HK-2 (cell line): ENCODE measurements around the gene CYB5RL.
"Not testable (repeated sequence)": the region's sequence is repeated elsewhere in the genome, so short reads cannot be mapped to it uniquely, and the experiment has no call there.

Source experiments
- DNase-seq: peaks from one replicate; pipeline ENCODE4 v3.0.0-alpha.2; 2018; ENCODE audit not compliant: unreplicated experiment

CYB5RL gene

DNA sequence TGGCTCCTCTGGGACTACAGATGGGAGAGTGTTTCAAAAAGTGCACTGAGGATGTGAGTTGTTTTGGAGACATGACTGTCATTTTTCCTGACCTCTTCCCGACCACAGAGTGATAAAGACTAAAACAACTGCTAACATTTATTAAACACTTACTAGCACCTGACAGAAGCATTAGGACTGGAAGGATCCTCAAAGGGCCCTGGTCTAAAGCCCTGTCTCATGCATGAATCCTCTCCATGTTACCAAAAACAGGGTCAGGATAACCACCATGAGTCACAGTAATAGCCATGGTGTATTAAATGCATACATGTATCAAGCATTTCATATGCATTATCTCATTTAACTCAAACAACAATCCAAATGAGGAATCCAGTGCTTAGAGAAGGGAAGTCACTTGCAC, 11.5 kb downstream of the CYB5RL start:
- no peak for DNase-seq

DNA sequence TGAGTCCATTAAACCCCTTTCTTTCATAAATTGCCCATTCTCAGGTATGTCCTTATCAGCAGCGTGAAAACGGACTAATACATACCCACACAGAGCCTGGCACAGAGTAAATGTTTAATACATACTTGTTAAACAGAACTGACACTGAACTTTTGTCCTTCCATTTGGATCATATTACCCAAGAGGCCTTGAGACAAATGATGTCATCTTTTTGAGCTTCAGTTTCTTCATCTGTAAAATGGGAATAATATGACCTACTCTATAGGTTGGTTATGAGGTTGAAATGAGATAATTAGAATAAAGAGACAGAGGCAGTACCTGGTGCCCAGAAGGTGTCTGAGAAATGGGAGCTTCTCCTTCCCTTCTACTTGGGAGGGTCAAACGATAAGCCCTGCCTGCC, 13.8 kb downstream of the CYB5RL start:
- no peak for DNase-seq

DNA sequence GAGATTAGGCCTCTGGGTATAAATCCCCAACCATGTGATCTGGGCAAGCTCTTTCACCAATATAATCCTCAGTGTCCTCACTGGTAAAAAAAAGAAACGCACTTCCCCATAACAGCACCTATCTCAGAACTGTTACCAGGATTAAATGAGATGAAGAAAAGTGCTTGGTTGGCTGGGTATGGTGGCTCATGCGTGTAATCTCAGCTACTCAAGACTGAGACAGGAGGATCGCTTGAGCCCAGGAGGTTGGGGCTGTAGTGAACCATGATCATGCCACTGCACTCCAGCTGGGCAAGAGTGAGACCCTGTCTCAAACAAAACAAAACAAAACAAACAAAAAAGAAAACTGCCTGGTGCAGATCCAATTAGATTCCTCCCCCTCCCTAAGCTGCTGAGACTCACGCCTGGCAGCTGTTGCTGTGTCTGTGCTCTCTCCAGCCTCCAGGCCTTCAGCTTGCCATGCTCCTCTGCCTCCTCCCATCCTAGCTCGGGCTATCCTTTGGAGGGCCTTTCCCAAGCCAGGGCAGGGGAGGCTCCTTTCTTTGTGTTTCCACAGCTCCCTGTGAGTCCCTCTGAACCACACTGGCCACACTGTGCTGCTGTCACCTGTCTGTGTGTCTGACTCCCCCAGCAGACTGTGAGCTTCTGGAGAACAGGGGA, 19.0 kb downstream of the CYB5RL start:
- DNase-seq = no peak

DNA sequence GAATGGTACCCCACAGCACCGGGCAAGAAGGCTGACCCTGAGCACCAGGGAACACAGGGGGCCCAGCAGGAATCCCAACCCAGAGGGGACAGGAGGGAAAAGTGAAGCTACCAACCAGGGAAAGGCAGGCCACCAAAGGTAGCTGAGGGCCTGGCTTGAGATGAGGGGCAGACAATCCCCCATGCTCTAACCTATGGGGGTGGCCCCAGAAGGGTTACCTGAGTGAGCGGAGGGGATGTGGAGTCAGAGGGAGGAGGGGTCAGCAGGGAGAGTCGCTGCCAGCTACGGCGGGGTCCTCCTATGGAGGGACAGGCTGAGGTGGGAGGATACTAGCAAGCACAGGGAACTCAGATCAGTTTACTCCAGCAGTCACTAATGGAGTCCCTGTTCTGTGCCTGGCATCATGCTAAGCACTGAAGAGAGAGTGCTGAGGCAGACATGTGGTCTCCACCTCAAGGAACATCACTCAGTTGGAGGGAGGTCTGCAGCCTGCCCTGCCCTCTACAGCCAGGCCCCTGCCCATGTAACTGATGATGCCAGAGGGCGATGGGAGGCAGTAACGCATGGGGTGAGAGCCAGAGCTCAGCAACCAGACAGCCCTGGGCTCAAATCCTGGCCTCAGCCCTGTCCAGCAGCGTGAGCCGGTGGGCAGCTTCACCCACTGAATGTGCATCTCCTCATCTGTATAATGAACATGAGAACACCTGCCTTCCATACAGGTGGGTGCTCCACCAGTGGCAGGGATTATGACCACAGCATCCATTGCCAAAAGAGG, 21.3 kb downstream of the CYB5RL start:
- DNase-seq = no peak

DNA sequence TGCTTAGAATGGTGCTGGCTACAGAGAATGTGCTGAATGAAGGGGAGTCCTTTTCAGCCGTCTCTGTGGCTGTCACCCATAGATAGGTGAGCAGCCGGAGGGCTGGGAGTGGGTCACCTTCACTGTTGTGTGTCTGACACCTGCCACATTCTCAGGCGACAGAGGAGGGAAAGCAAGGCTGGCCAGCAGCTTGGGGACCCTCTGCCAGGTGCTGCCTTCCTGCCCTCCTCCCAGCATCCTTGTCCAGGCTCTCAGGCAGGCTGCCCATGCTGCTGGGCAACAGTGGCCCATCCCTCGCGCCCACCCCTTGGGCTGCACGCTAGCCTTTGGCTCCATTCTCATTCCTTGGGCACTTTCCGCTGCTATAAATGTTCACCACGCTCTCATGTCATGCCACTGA, 22.1 kb downstream of the CYB5RL start:
- DNase-seq = no peak

DNA sequence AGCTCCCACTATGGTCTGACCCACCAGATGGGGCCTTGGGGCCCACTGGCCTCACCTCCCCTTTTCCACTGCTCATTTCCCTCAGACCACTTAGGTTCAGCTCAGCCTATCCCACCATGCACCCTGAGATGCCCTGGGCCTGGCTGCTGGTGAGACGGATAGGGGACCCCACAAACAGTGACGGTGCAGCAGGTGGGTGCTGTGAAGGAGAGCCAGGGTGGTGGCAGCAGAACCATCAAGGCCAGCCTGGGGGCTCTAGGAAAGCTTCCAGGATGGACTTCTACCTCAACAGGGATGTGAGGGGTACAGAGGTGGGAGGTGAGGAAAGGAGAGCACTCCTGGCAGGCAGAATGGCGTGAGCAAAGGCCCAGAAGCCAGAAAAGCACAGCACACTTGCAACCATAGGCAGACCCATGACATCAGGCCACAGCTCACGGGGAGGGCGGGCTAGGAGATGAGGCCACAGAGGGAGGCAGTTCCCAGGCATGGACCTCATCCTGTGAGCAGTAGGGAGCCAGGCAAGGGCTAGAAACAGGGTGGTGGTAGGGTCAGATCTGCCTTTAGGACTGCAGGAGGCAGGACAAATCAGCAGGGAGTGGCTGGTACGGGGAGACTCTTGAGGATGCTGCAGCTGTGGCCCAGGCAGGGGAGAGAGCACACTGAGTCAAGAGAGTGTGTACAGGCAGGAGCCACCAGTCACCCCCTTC, 23.1 kb downstream of the CYB5RL start:
- no peak for DNase-seq

DNA sequence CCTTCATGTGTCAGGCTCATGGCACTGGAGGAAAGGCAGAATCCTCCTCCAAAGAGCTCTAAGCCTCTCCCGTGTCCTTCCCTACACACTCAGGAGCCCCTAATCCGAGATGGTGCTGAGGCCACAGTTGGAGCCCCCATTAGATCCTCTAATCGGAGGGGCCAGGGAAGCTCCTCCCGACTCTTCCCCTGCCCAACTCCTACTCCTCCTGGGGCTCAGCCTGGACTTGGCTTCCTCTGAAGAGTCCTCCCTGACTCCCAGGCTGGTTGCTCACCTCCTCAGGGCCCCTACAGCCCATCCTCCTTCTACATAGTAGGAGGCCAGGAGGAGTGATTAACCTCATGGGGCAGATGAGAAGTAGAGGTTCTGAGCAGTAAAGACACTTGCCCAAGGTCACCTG, 25.7 kb downstream of the CYB5RL start:
- DNase-seq = no peak

DNA sequence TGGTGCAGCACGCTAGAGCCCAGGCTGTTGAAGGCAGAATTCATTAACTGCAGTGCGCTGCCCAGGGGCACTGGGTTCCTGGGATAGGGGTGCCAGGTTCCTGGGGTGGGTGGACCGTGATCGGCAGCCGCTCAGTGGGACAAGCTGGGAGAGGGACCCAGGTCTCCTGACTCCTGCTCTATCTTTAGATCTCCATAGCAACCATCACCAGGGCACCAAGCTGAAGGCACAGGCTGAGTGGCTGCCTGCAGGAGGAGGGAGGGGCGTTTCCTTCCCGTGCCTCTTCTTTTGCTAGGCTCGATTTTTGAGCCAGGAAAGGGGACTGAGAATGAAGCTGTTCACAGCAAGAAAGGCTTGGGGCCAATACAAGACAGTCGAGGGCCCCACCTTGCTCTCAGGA, 26.1 kb downstream of the CYB5RL start:
- DNase-seq = no peak

DNA sequence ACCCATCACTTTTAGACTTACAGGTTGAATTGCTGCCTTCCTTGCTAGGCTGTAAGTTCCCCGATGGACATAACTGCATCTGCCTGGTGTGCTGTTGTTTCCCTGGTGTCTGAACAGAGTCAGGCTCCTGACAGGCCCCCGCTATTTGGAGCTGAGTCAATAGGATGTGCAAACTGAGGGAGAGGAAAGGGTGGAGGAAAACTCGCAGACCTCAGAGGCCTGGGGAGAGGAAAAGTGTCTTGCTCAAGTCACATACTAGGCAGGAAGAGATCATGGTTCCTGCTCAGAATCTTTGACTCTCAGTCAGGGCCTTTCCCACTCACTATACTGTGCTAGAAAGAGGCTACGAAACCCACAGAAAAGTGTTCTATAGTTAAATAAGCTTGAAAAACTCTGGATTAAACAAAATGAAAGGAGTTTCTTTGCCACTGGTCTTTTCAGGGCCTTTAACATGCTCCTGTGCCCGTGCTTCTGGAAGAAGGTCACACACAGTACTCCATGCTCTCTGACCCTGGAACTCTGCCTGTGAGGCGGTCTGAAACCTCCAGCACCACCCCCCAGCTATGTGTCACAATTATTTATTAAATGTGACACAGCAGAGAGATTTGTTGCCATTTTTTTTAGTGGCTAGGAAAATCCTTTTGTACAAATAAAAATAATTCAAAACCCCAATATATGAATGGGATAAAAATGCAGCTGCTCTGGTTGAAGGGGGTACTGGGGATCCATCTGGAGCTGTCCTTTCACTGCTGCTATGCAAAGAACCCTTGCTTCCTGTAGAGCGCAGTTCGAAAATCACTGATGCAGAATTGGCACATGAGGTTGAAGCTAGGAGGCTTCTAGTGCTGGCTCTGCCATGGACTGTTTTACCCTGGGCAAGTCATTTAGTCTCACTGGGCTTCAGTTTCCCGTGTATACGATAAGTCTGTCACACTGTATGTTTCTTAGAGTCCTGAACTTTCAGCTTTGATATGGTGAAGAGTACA, 26.9 kb downstream of the CYB5RL start:
- no peak for DNase-seq

DNA sequence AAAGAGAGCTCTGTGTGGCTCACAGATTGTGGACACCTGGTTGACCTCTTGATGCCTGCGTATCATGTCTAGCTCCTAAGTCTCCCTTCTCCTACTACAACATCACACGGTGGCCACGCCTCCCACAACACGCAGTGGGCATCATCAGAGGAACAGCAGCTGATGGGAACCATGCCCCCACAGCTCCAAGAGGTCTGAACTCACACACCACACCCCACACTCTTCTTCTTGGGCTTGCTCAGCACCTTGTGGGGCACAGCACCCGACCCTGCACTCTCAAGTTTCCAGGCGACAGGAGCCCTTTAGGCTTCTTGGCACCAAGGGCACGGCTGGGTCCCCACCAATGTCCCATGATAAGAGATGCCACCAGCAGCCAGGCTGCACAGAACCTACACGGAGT, 28.2 kb downstream of the CYB5RL start:
- no peak for DNase-seq

DNA sequence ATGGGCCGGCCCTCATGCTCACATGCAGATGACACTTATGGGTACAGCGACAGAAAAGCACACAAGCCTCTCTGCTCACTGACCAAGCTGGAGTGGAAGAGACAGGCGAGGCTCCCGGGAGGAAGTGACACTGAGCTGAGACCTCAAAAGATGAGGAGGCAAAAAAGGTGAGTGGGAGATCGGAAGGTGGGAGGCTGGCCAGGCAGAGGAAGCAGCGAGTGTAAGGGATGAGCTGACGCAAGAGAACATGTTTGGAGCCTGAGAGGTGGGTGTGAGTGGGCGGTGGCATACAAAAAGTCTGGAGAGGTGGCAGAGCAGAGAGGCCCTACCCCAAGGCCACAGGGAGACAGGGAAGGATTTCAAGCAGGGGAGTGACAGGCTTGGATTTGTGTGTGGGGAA, 28.8 kb downstream of the CYB5RL start:
- DNase-seq = no peak

DNA sequence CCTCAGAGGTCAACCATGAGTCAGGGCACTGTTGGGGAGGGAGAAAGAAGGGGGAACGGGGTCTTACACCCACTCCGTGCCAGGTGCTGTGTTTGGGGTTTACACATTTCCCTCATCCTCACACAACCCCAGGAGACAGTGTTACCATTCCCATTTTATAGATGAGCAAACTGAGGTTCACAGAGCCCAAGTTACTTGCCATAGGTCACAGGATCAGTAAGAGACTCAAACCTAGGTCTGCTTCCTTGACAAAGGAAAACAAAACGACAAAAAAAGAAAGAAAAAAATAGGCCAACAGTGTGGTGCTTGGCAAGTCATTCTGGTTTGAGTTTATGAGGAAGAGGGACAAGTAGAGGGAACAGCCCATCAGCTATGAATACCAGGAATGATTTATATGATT, 30.8 kb downstream of the CYB5RL start:
- no peak for DNase-seq

DNA sequence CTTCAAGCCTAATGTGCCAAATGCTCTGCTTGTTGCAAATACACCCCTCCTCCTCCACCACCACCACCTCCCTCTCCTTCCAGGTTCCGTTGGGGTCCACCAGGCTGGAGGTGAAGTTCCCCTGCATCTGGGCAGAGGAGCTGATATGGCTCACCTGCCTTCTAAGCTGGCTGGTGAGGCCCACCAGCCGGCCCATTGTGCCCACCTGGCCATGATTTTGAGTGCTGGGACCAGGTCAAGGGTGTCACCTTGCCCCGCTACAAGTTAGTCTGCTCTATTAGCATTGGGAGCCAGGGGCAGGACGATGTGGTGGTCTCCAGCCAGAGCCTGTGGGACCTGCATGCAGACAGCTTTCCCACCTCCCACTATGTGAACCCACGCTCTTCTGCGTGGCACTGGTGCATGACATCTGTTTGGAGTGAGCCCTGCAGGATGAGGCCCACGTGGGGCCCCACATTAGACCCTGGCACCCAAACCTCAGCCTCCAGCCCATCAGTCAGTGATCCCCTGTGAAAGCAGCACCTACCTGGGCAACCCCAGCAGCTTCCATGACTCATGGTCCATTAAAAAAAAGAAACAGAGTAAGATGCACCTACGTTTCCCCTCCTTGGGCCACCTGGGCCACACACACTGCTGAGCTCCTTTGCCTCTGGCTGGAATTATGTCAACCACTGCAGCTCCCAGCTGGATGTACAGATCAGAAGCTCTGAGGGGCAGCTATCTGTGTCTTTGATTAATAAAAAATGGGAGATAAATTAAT, 31.4 kb downstream of the CYB5RL start:
- DNase-seq = no peak

DNA sequence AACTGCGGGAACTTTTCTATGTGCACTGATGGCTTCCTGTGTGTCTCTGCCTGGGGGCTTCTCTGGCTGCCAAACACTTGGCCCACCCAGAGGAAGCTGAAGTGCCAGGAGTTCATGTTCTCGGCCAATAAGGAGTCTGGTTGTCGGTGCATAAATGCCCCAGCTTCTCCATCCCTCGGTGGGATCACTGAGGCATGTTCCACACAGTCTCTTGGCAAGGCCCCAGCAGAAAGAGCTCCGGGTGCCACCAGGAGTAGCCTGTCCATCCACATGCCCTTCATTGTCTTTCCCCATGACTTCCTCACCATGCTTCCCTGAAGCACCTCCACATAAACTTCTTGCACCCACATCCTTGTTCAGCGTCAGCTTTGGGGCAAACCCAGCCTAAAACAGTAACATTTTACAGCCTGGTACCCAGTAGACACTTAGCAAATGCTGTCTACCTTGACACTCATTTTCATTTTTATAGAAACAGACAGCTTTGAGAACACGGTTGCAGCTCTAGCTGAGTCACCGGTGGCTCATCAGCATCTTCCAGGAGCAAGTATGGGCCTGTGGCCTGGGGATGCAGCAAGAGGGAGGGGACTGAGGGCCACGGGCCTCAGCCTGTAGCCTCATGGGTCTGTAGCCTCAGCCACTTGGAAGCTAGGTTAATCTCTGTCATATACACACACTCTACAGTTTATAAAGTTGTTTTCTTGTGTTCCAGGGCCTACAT, 32.2 kb downstream of the CYB5RL start:
- peak; percentile 14 for DNase-seq

DNA sequence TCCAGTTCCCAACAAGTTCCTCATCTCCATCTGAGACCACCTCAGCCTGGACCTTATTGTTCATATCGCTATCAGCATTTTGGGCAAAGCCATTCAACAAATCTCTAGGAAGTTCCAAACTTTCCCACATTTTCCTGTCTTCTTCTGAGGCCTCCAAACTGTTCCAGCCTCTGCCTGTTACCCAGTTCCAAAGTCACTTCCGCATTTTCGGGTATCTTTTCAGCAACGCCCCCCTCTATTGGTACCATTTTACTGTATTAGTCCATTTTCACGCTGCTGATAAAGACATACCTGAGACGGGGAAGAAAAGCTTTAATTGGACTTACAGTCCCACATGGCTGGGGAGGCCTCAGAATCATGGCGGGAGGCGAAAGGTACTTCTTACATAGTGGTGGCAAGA, 33.5 kb downstream of the CYB5RL start:
- DNase-seq = not testable (repeated sequence)

DNA sequence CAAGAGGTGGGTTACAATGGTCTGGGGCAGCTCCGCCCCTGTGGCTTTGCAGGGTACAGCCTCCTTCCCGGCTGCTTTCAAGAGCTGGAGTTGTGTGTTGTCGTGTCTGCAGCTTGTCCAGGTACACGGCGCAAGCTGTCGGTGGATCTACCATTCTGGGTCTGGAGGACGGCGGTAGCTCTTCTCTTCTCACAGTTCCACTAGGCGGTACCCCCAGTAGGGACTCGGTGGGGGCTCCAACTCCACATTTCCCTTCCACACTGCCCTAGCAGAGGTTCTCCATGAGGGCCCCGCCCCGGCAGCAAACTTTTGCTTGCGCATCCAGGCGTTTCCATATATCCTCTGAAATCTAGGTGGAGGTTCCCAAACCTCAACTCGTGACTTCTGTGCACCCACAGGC, 34.7 kb downstream of the CYB5RL start:
- no peak for DNase-seq

DNA sequence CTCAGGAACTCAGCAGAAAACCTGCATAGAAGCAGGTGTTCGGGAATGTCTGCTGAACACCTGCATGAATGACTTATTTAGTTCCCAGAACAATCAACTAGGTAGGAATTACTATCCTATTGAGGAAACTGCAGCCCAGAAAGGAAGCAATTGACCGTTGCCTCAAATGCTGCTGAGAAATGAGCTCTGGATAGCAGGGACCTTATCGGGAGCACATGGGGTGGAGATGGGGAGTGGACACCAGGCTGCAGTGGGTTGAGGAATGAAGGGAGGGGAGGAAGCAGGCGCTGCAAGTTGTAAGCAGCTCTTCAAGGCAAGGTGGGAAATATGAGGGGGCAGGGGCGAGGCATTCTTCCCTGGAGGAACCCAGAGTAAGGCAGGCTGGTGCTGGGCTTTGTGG, 36.3 kb downstream of the CYB5RL start:
- no peak for DNase-seq

DNA sequence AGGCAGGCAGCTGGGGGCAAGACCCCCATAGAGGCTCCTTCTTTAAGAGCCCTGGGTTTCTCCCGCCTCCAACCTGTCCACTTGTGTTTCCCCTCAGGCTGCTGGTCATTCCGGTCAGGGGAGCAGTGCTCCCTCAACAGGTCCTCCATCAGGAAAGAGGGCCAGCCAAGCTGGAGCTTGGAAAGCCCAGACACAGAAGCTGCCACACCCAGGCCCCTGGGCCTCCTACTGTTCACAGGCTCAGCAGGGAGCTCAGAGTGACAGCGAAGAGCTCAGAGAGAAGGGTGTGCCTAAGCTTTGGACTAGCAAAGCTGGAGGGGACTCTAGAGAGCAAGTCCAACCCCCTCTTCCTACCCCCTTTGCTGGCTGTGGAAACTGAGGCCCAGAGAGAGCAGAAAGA, 36.8 kb downstream of the CYB5RL start:
- no peak for DNase-seq

DNA sequence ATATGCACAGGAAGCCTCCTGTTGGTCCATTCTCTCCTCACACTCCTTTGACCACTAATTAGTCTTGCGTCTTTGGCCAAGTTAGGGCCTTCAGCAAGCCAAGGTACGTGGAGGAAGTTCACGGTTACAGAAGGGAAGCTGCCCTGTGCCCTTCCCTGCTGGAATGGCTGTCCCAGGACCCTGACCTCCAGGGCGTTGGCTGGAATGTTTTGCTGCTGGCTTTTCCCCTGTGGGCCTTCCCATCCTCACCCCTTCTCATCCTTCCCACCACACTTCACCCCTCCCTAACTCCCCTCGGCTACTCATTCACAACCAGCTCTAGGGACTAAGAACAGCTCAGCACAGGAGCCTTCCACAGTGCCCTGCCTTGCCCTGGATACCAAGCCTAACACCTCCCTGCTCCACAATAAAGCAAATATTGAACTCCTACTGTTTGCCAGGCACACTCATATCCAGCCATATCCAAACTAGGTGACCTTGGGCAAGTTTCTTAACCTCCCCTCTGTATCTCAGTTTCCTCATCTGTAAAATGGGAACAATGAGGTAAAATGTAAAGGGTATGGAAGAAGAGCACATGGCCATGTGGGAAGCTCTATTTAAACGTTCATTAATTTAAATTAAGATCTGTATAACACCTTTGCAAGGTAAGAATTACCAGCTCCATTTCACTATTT, 38.2 kb downstream of the CYB5RL start:
- no peak for DNase-seq

DNA sequence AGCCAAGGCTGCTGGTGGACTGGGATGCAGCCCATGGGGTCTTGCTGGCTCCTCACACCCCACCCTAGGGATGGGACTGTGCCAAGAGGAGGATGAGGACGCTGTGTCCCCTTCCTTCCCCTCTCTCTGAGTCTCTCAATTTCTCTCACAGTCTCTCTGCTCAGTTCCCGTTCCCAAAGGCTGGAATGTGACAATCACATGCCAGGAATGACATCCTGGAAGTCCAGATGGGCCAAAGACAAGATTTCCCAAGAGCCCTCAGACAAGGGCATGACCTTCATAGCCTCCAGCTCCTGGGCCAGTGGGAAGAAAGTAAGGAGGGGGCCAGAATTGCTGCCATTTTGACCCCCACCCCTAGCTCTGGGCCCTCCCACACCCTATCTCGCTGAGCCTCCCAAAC, 39.5 kb downstream of the CYB5RL start:
- DNase-seq = no peak
